NCI-H1092 treated with DMSO at 0.1 percent for 48 hours (cell line): ENCODE data around the gene SERINC2.
A peak's percentile ranks its signal among the peaks of the same experiment; 100 is the strongest.
"Not testable (repeated sequence)": the region's sequence is repeated elsewhere in the genome, so short reads cannot be mapped to it uniquely, and the experiment has no call there.

Source experiments
- DNase-seq: peaks from one replicate; lab custom pipeline; 2025; lab: John Stamatoyannopoulos, UW

Gene SERINC2

DNA sequence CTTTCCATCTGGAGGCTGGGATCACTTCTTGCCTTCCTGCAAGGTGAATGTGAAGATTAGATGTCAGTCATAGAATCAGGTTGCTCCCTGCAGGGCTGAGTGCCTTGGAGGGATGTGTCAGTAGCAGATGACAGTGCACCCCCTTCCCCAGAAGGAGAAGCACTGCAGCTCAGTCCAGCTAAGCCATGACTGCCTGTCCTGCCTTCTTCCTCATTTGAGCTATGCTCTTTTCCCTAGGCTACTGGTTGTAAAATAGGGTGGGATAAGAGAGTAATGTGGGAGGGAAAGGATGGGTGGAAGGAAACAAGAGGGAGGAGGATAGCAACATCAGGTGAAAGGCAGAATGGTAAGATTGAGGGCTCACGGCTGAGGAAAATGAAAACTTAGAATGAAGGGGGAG, 29.0 kb upstream of the SERINC2 start:
- DNase-seq, result no peak

DNA sequence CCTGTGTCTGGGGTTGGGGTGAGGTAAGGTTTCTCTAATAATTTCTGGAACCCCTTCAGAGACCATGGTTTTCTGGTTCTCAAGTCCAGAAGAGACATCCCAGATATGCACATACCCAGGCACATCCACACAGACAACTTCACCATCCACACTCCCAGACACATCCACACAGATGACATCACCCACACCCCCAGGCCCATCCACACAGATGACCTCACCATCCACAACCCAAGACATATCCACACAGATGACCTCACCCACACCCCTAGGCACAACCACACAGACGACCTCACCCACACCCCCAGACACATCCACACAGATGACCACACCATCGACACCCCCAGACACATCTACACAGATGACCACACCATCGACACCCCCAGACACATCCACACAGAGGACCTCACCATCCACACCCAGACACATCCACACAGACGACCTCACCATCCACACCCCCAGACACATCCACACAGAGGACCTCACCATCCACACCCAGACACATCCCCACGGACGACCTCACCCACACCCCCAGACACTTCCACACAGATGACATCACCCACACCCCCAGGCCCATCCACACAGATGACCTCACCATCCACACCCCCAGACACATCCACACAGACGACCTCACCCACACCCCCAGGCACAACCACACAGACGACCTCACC, 26.3 kb upstream of the SERINC2 start:
- DNase-seq, result not testable (repeated sequence)

DNA sequence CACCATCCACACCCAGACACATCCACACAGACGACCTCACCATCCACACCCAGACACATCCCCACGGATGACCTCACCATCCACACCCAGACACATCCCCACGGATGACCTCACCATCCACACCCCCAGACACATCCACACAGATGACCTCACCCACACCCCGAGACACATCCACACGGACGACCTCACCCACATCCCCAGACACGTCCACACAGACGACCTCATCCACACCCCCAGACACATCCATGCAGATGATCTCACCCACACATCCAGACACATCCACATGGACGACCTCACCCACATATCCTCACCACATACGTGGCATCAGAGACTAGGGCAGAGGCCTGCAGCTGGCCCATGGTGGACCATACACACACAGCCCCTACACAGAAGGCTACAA, 25.4 kb upstream of the SERINC2 start:
- no peak for DNase-seq

DNA sequence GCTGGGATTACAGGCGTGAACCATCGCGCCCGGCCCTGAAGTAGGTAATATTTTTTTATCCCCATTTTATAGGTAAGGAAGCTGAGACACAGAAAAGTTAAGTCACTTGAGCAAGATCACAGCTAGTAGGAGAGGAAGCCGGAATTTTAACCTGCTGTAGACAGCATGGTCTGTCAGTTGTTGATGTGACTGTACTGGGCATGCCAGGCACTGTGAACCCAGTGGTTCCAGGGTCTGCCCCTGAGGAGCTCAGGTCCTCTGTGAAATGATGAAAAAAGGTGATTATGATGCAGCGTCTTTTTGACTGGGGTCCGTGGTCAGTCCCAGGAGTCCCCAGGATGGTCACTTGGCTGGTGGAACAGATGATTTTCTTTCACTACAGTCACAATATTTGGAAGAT, 23.4 kb upstream of the SERINC2 start:
- DNase-seq, result no peak

DNA sequence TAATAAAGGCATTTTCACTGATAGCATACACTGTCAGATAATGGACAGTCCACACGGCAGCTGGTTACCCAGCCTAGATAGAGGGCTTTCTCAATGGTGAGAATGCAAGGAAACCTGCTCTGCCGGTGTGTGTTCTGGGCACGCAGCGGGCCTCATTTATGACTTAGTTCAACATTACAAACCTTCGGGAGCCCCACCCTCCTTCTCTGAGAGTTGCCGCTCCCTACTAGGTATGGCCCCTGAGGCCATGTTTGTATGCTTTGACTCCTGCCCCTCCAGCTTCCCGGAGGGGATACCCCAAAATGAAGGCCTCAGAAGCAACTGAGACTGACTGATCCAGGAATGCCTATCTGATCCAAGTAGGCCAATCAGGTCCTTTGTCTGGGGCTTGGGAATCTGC, 22.9 kb upstream of the SERINC2 start:
- DNase-seq, result no peak

DNA sequence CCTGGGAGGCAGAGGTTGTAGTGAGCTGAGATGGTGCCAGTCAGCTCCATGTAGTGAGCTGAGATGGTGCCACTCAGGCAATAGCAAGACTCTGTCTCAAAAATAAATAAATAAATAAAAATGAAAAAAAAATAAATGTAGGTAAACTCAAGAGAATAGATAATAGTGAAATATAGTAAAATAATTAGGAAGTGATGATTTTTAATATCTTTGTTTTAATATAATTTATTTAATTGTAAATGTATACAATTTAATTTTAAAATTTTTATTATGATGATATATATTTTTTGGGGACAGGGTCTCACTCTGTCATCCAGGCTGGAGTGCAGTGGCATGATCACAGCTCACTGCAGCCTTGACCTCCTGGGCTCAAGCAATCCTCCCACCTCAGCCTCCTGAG, 19.6 kb upstream of the SERINC2 start:
- no peak for DNase-seq

DNA sequence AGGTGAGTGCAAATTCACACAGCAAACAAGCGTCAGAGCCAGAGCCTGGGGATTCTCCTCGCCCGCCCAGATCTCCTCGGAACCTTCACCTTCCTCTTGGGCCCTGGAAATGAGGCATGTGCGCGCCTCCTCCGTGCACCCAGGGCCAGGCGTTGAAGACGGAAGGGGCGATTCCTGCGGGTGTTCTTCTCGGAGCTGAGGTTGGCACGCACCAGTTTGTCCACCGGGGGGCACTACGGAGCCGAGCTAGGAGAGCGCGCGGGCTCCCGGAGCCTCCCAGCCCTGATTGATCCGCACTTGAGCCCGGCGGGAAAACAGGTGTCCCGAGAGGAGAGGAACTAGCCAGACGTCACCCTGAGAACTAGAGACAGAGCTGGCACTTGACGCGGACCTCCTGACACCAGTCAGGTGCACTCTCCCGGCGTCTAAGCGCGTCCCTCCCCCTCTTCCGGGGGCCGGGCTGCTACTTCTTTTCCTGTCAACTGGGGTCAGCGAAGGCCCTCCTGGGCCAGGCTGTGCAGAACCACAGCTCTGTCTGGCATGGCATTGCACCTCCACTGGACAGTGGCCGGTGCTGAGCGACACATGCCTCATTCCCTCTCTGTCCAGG, 18.3 kb upstream of the SERINC2 start:
- peak; percentile 76 for DNase-seq

DNA sequence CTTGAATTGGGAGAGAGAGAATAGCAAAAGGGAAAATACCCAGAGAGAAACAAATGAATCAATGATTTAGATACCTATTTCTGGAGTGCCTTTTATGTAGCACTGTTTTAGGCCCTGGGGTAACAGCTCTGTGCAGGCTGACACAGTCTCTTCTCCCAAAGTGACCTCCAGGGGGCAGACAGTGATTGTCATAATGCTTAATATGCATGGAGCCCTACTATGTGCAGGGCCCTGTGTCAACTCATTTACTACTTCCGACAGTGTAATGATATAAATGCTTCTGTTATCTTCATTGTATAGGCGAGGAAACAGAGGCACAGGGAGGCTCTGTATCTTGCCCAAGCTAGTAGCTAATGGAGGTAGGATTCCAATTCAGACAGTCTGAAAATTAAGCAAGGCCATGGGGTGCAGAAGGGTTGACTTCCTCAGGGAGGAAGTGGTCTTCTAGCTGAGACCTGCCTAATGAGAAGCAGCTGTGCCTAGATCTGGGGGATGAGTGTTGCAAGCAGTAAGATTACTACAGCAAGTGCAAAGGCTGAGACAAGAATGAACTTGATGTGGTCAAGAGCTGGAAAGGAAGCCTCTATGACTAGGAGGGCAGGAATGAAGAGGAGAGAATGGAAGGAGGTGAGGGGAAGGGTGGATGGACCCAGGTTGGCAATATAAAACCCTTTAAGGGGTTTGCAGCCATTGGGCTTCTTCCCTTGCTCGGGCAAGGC, 16.2 kb upstream of the SERINC2 start:
- no peak for DNase-seq

DNA sequence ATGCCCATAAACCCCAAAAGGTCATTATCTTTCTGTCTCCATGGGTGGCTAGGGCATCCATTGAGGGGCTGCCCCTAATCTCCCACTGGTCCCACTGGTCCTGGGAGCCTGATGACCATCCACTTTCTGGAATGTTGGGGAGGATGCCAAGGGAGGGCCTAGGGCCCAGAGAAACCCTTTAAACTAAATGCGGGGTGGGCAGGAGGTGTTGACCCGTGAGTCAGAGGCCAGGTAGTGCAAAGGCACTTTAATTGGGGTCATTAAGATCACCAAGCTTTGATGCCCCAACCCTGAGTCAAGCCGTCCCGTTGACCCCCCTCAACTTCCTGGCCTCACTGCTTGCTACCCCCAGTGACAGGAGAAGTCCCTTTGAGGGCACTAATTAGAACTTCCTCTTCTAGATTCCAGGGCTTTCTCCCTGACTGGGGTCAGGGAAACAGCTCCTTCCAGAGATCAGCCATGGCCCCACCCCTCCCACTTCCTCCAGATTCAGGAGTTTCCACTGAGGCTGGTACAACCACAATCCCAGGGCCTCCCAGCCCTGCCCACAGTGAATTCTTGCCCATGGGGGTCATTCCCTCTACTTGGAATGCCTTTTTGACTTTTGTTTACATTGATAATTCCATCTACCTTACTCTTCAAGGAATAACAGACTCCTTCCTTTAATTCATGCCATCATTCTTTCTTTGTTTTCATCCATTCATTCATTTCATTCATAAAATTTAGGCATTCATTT, 15.5 kb upstream of the SERINC2 start:
- DNase-seq, result no peak

DNA sequence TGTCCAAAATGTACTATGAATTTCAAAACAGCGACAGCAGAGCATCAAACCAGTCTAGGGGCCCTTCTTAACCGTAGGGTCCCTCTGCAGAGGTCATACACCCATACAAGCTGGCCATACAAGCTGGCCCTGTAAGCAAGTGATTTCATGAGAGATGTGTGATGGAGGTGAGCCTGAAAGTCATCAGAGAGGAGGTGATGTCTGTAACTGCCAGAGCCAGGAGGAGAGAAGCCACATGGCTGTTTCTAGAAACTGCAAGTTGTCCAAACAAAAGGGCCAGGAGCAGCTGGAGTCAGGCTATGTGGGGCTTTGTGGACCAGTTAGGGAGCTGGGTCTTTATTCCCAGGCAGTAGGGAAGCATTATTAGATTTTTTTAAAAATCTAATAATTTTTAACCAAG, 14.8 kb upstream of the SERINC2 start:
- DNase-seq, result no peak

DNA sequence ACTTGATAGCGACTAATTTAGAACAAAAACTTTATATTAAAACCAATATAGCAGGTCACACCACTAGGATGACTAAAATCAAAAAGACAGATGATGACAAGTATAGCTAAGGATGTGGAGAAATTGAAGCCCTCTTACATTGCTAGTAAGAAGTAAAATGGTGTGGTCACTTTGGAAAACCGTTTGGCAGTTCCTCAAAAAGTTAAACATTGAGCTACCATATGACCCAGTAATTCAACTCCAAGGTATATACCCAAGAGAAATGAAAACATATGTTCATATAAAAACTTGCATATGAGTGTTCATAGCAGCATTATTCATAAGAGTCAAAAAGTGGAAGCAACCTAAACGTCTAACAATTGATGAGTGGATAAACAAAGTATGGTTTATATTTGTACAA, 13.0 kb upstream of the SERINC2 start:
- DNase-seq, result no peak

DNA sequence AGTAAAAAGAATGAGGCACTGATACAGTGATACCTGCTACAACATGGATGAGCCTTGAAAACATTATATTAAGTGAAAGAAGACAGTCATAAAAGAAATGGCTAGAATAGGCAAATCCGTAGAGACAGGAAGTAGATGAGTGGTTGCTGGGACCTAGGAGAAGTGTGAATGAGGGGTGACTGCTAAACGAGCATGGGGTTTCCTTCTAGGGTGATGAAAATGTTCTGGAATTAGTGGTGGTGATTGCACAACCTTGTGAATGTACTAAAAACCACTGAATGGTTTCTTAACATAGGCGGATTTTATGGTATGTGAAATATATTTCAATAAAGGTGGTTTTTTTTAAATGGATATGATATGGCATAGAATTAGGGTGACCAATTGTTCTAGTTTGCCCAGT, 12.6 kb upstream of the SERINC2 start:
- DNase-seq, result no peak

DNA sequence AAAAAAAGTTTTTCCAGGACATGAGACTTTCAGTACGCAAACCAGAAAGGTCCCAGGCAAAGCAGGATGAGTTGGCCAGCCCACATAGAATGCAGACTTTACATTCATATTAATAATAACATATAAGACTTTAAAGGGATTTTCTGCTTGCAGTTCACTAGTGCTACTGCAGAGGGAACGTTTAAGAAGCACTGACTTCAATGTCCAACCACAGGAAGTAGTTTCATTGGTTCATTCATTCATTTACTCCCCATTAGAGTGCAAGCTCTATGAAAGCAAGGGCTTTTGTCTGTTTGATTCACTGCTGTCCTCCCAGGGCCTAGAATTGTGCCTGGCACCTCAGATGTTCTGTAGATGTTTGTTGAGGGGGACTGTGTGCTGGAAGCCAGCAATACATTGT, 11.8 kb upstream of the SERINC2 start:
- DNase-seq, result no peak

DNA sequence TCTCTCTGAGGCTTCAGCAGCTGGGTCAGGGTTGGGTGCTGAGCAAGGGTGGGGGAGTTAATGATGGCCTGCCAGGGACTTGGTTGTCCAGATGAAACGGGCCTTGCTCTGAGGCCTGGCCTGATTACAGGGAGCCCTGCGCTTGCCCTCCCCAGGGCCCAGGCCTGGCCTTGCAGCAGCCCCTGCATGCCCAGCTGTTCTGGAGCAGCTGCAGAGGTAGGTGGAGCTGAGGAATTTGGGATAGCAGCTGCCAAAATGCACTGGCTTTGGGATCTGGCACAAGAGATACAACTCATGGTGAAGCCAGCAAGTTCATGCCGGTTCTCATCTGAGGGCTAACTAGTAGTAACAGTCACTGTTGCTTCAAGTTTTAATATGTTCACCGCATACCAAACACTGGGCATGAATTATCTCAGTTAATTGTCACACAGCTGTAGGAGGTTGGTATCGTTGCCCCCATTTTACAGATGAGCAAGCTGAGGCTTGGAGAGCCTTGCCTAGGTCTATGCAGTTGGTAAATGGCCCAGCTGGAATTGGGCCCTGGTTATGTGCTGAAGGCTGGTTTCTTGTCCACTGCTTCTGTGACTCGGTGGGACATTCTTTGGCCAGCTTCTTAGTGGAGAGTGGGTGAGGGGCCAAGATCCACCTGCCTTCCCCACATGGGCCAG, 7.3 kb upstream of the SERINC2 start:
- no peak for DNase-seq

DNA sequence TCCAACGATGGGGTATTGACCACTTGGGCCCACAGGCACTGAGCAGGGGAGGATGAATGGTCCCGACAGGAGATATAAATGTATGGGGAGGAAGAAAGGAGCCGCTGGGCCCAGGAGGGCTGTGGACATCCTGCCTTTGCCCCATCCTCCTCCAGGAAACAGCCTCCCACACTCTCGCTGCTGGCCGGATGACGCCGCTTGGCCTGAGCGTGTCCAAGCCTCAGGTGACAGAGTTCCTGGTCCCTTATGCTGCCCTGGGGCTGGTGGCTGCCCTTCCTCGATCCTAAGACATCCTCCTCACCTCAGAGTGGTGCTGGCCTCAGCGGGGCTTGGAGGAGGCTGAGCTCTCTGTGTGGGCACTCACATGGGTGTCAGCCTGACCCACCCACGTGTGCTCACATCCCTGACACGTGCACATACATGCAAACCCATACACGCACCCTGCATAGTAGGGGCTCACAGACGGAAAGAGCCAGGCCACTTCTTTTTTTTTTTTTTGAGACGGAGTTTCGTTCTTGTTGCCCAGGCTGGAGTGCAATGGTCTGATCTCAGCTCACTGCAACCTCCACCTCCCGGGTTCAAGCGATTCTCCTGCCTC, 5.9 kb upstream of the SERINC2 start:
- DNase-seq, result no peak

DNA sequence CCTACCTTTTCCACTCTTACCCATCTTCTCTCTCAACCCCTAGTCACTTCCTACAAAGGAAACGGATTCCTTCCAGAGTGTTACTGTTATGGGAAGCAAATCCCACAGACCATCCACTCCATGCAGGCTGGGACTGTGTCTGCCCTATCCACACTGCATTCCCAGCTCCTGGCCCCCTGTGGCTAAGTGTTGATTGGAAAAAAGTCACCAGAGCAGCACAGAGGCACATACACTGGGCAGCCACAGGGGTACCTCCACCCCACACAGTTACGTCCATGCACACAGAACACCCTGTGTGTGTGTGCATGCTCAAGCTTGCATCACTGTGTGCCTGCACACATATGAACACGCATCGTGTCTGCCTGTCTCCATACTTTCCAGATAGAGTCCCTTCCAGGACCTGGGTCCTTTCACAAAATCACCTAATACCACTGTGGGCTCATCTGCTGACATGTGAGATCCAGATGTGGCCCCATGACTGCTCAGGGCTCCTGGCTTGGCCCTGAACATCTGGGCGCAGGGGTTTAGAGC, 4.2 kb upstream of the SERINC2 start:
- no peak for DNase-seq

DNA sequence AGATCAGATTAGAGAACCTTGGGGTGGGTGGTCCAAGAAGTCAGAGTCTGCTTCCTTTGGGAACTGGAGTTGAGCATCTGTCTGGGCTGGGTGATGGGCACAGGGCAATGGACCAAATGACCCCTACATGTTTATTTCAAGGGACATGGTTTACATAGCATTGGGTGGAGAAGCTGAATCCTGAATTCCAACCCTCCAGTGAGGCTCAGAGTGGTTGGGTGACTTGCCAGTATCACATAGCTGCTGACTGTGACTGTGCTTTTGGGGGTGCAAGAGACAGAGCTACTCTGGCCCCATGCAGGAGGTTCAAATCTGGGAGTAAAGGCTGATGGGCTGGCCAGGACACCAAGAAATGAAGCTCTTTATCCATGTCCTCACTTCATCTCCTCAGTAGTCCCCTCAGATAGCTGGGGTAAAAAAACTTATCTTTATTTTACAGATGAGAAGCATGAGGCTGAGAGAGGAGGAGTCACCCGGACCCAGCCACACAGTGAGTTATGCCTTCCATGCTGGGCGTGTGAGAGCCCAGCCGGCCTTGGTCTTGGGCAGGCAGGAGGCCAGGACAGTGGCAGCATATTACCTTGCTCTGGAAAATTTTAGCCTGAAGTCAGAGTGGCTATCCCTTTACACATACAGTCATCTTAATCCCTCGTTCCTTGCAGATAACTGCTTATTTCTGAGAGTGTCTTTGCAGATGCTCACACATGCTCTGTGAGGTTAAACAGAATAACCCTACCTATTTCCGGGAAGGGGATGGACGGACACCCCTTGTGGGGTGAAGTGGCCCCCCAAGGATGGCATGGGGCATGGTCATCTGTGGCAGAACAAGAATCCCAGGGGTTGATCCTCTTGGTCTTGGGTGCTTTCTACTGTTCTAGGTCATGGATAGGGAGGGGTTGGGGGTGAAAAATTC, 2.8 kb upstream of the SERINC2 start:
- DNase-seq, result no peak

DNA sequence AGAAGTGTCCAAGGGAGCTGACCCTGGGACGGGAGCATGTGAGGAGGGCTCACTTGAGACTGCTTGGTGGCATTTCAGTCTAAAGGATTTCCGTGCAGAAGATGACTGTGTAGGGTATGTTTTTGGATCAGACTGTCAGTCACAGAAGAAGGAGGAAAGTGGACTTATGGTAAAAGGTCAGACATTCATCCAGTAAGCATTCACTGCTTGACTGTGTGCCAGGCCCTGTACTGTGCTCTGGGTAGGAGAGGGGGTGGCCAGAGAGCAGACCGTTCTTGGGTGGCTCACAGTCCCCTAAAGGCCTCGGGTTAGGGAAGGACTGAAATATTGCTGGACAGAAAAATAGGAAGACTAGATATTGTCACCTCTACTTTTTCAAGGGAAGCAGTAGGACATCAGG, 2.1 kb upstream of the SERINC2 start:
- DNase-seq, result no peak

DNA sequence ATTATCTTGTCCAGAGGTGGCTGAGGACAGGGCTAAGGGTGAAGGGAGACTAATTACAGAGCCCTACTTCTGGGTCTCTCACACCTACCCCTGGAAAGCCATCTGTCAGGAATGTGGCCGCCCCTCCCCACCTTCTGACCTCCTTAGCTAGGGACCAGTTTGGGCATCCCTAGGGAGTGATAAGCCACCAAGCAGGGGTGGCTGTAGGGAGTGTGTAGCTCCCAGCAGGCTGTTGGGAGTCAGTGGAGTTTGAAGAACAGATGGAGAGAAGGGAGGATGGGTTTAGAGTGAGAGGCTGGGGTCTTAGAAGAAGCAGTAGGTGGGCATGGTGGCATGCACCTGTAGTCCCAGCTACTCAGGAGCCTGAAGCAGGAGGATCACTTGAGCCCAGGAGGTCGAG, 808 bp upstream of the SERINC2 start:
- no peak for DNase-seq

DNA sequence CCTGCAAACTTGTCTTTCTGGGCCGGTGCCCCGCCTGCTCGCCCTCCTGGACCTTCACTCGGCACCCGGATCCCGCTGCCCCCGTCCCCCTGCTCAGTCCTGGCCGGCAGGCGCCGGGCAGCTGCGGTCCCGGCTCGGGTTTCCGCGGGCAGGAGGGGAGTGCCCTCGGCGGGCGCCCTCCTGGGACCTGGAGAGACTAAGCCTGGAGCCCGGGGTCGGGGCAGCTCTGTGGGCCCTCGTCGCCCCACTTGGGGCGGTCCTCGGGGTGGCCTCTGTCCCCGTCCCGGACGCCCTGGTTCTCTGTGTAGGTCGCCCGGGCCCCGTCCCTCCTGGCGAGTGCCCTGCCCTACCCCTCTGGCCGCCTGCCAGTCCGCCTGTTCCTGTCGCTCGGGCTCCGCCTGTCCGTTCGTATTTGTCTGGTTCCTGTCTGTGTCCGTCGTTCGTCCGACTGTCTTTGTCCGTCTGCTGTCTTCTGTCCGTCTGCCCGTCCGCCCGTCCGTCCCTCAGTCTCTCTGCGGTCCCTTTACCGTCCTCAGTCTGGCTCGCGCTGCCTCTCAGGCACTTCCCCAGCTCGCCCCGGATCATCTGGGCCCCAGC, 490 bp downstream of the SERINC2 start:
- DNase-seq, result peak; percentile 27
